T-cell (primary cell): ENCODE measurements around the gene TROAP. TPM values are rescaled to one million over a fixed set of nuclear protein-coding genes. Genes with fewer than 3 reads are reported as not detected.
A peak's percentile ranks its signal among the peaks of the same experiment; 100 is the strongest.
"Not testable (repeated sequence)": the region's sequence is repeated elsewhere in the genome, so short reads cannot be mapped to it uniquely, and the experiment has no call there.

ENCODE experiments used
- ATAC-seq, 4 experiments: fragments of 200-7000 bp in 3 of 4; fragments of 150-1000 bp in 1 of 4; cut with Tn5 transposase; replicated peaks in 1 of 4; 1 replicate in 3 of 4; 2 replicates in 1 of 4; pipeline ENCODE4 v1.10.0; 2021; ENCODE audit warnings: moderate library complexity in 3 of 4, mild to moderate bottlenecking in 2 of 4, moderate number of reproducible peaks in 1 of 4
- CTCF ChIA-PET, 2 donors: fragments of 300-600 bp; sonication (Branson Sonifier 250); formaldehyde crosslinking; loops; one replicate each; lab custom pipeline; 2022; ENCODE audit warnings: antibody characterized with exemption in 2 of 2; lab: Charles Lee
- POLR2A ChIA-PET, 2 donors: fragments of 300-600 bp; sonication (Branson Sonifier 250); formaldehyde crosslinking; loops; one replicate each; lab custom pipeline; 2022; ENCODE audit warnings: antibody characterized with exemption in 2 of 2; lab: Charles Lee
- DNase-seq, 35 experiments: peaks; one replicate each; pipeline versions ENCODE4 v3.0.0 to v3.0.0-alpha.2; 2013 to 2023
- H3K27ac ChIP-seq: one replicate; pipeline ENCODE4 v1.5.1; 2013; ENCODE audit warnings: low read length
- H3K27me3 ChIP-seq, 2 experiments: replicated peaks in 1 of 2; 1 replicate in 1 of 2; 2 replicates in 1 of 2; pipeline versions ENCODE4 v1.6.1 to v1.7.0; 2013; ENCODE audit warnings: low read length in 1 of 2, mixed read lengths in 1 of 2; ENCODE audit not compliant: control insufficient read depth in 2 of 2, insufficient read depth in 2 of 2; ENCODE audit errors: extremely low read depth in 1 of 2
- H3K36me3 ChIP-seq, 2 donors: 1 replicate in 1 of 2; 2 replicates in 1 of 2; pipeline versions ENCODE4 v1.6.1 to v1.7.0; 2013; ENCODE audit warnings: low read length in 1 of 2; ENCODE audit not compliant: control insufficient read depth in 2 of 2, insufficient read depth in 1 of 2; ENCODE audit errors: extremely low read depth in 1 of 2
- H3K4me1 ChIP-seq, 2 experiments: 1 replicate in 1 of 2; 2 replicates in 1 of 2; pipeline versions ENCODE4 v1.6.1 to v1.7.0; 2013; ENCODE audit warnings: low read length in 2 of 2, mixed read lengths in 1 of 2; ENCODE audit not compliant: insufficient read depth in 2 of 2, control insufficient read depth in 1 of 2; ENCODE audit errors: extremely low read depth in 1 of 2
- H3K4me3 ChIP-seq, 2 donors: 1 replicate in 1 of 2; 2 replicates in 1 of 2; pipeline versions ENCODE4 v1.5.1 to v1.7.0; 2013; ENCODE audit warnings: mild to moderate bottlenecking in 2 of 2, low read length in 1 of 2, moderate library complexity in 1 of 2; ENCODE audit not compliant: control insufficient read depth in 1 of 2; ENCODE audit errors: extremely low read depth in 1 of 2
- H3K9me3 ChIP-seq: 2 replicates; pipeline ENCODE4 v1.7.0; 2013
- H3K27ac Mint-ChIP-seq, 2 donors: one replicate each; pipeline ENCODE4 v1.8.0; 2020 to 2021; ENCODE audit warnings: mild to moderate bottlenecking in 2 of 2, mixed read lengths in 2 of 2
- H3K27me3 Mint-ChIP-seq, 2 donors: one replicate each; pipeline ENCODE4 v1.8.0; 2021 to 2022; ENCODE audit warnings: mixed read lengths in 2 of 2
- H3K36me3 Mint-ChIP-seq: one replicate; pipeline ENCODE4 v1.8.0; 2021; ENCODE audit warnings: mixed read lengths
- H3K4me1 Mint-ChIP-seq, 3 donors: one replicate each; pipeline ENCODE4 v1.8.0; 2020 to 2022; ENCODE audit warnings: mixed read lengths in 3 of 3, mild to moderate bottlenecking in 1 of 3
- H3K4me3 Mint-ChIP-seq, 3 donors: one replicate each; pipeline ENCODE4 v1.8.0; 2020 to 2022; ENCODE audit warnings: mild to moderate bottlenecking in 3 of 3, mixed read lengths in 3 of 3, moderate library complexity in 3 of 3
- H3K9me3 Mint-ChIP-seq, 3 donors: one replicate each; pipeline ENCODE4 v1.8.0; 2020 to 2022; ENCODE audit warnings: mixed read lengths in 3 of 3
- WGBS: methylation state at CpG from one replicate; pipeline ENCODE4 v1.1.5; 2013; ENCODE audit warnings: missing lambda C conversion rate; ENCODE audit not compliant: insufficient coverage; 5-methylcytosine and 5-hydroxymethylcytosine counted together
- total RNA-seq, 35 experiments: library from RNA in 6 of 35; stranded (reverse) in 6 of 35; fragments of 120-200 nt in 1 of 35; gene quantifications; one replicate each; pipeline versions ENCODE4 v1.2.1 to v1.2.4 and lab custom pipeline; 2013 to 2026

The TROAP gene
- total RNA-seq, 5 donors from 2014 or later (not counting 1 experiment from before 2014, with no cell fraction given) = 0.98 to 1.9 (median 1.3) TPM

GRCh38 chr12:49279706-49280159 is 43.3 kb upstream of the TROAP start:
- Histone ChIP-seq H3K27me3 (peaks cover 0 to 24% of the 10 kb centered on the region in 2 experiments), H3K9me3 (no peaks in the 10 kb centered on the region), H3K4me3 (no peak overlapping the region), H3K4me1 (no peaks in the 10 kb centered on the region), H3K36me3 (no peaks in the 10 kb centered on the region), H3K27ac (no peak overlapping the region)
- Mint-ChIP-seq H3K4me1 (no peaks in the 10 kb centered on the region), H3K27ac (no peak overlapping the region), H3K27me3 (peaks cover 16 to 21% of the 10 kb centered on the region in 2 donors), H3K36me3 (no peaks in the 10 kb centered on the region), H3K4me3 (no peak overlapping the region), H3K9me3 (no peaks in the 10 kb centered on the region)
- DNase-seq (no peak), ATAC-seq (no peak)
- WGBS = 87% methylated on average over 4 of the region's 7 CpGs
- ChIA-PET POLR2A (interaction anchor here in 1 of 2 donors (0.5 kb wide), 1 partner anchor 343 kb away, joined by 4 read pairs; the partner anchor contains the start of gene PRPF40B), CTCF (interaction anchor here in 1 of 2 donors (0.6 to 0.9 kb wide), 3 partner anchors 9 to 248 kb away, joined by 3 to 8 read pairs (median 3); partner anchors contain the start of gene PRPH)

GRCh38 chr12:49280545-49280944 is 42.5 kb upstream of the TROAP start:
- POLR2A ChIA-PET, H3K4me3 ChIP-seq, H3K27ac Mint-ChIP-seq, H3K27ac ChIP-seq, ATAC-seq, H3K4me1 Mint-ChIP-seq, DNase-seq, H3K4me3 Mint-ChIP-seq, H3K36me3 ChIP-seq, H3K9me3 Mint-ChIP-seq, H3K4me1 ChIP-seq, H3K9me3 ChIP-seq, H3K36me3 Mint-ChIP-seq: not testable (repeated sequence)
- H3K27me3 Mint-ChIP-seq = peaks cover 19 to 23% of the 10 kb centered on the region in 2 donors
- H3K27me3 ChIP-seq = peaks cover 0 to 31% of the 10 kb centered on the region in 2 experiments
- WGBS = 100% methylated on average over 2 of the region's 6 CpGs
- CTCF ChIA-PET = interaction anchor here in 1 of 2 donors (0.7 to 0.9 kb wide), 2 partner anchors 14 to 702 kb away, joined by 3 to 5 read pairs; partner anchors contain the start of gene PRPH

- peaks cover 27 to 30% of the 10 kb centered on the region in 2 donors for H3K27me3 Mint-ChIP-seq
- ATAC-seq (no peak), DNase-seq (no peak)
- H3K4me3 Mint-ChIP-seq = no peak overlapping the region
- H3K4me1 Mint-ChIP-seq = no peaks in the 10 kb centered on the region
- CTCF ChIA-PET = interaction anchor here in 1 of 2 donors (0.6 kb wide), 1 partner anchor 888 kb away, joined by 3 read pairs; no protein-coding TSS in a partner anchor
- no peaks in the 10 kb centered on the region for H3K36me3 Mint-ChIP-seq
- no peaks in the 10 kb centered on the region for H3K9me3 Mint-ChIP-seq
- WGBS = 100% methylated on average over 1 of the region's 5 CpGs
- Histone ChIP-seq H3K27me3 (peaks cover 2 to 39% of the 10 kb centered on the region in 2 experiments), H3K4me1 (no peaks in the 10 kb centered on the region), H3K9me3 (no peaks in the 10 kb centered on the region), H3K36me3 (no peaks in the 10 kb centered on the region), H3K27ac (no peak overlapping the region), H3K4me3 (no peak overlapping the region)
- POLR2A ChIA-PET = no interaction called here
- no peak overlapping the region for H3K27ac Mint-ChIP-seq
Measured at GRCh38 chr12:49282302-49282701, 40.8 kb upstream of the TROAP start.

DNA sequence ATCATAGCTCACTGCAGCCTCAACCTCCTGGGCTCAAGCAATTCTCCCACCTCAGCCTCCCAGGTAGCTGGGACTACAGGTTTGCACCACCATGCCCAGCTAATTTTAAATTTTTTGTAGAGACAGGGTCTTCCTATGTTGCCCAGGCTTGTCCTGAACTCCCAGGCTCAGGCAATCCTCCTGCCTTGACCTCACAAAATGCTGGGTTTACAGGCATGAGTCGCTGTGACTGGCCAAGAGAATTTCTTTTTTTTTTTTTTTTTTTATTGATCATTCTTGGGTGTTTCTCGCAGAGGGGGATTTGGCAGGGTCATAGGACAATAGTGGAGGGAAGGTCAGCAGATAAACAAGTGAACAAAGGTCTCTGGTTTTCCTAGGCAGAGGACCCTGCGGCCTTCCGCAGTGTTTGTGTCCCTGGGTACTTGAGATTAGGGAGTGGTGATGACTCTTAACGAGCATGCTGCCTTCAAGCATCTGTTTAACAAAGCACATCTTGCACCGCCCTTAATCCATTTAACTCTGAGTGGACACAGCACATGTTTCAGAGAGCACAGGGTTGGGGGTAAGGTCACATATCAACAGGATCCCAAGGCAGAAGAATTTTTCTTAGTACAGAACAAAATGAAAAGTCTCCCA is 40.2 kb upstream of the TROAP start:
- H3K9me3 Mint-ChIP-seq, ATAC-seq, DNase-seq, H3K36me3 Mint-ChIP-seq, H3K36me3 ChIP-seq, H3K9me3 ChIP-seq, H3K4me1 ChIP-seq, H3K4me3 Mint-ChIP-seq, H3K27ac ChIP-seq, H3K4me3 ChIP-seq, H3K27ac Mint-ChIP-seq, H3K4me1 Mint-ChIP-seq, POLR2A ChIA-PET: not testable (repeated sequence)
- peaks cover 2 to 41% of the 10 kb centered on the region in 2 experiments for H3K27me3 ChIP-seq
- H3K27me3 Mint-ChIP-seq = peaks cover 32 to 36% of the 10 kb centered on the region in 2 donors
- no CpG with 5 or more reads among the region's 6 CpGs for WGBS
- CTCF ChIA-PET = interaction anchor here in 1 of 2 donors (0.6 kb wide), 1 partner anchor 51 kb away, joined by 8 read pairs; no protein-coding TSS in a partner anchor

DNA sequence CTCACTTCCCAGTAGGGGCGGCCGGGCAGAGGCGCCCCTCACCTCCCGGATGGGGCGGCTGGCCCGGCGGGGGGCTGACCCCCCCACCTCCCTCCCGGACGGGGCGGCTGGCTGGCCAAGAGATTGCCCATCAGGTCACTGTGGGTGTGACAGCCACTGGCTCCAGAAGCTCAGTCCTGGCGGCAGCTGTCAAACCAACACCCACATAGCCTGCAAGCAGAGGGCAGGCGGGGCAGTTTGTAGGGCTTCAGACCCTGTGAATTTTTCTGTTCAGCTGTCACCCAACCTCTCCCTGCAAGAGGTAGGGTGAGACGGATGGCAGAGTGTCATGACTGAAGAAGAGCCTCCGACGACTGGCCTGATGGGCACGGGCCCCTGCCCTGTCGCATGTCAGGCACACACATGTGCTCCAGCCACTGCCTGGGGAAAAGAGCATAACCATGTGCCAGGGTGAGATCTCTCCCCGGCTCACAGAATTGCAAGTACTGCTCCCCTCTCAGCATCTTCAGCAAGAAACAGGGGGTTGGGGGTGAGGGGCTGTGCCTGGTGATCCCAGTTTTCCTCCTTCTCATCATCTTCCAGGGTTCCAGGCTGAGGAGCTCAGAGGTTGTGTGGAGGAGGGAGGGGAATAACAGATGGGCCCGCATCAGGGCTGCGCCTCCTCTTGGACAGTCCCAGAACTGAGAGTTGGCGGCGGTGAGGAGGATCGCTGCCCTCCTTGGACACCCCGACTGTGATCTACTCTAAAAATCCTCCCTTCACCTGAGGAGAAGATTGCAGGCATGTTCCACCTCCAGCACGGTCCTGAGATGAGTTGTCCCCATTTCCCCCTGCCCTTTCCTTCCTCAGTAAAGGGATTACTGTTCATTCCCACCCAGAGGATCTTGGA is 39.3 kb upstream of the TROAP start:
- ATAC-seq (no peak), DNase-seq (no peak)
- Mint-ChIP-seq H3K9me3 (no peaks in the 10 kb centered on the region), H3K4me1 (no peaks in the 10 kb centered on the region), H3K27me3 (peaks cover 41 to 45% of the 10 kb centered on the region in 2 donors), H3K4me3 (no peak overlapping the region), H3K36me3 (no peaks in the 10 kb centered on the region), H3K27ac (no peak overlapping the region)
- no peak overlapping the region for H3K27ac ChIP-seq
- H3K27me3 ChIP-seq = peaks cover 2 to 46% of the 10 kb centered on the region in 2 experiments
- ChIA-PET CTCF (interaction anchor here (0.5 to 1.2 kb wide), 3 partner anchors 50 to 235 kb away, joined by 3 to 8 read pairs (median 3); no protein-coding TSS in a partner anchor), POLR2A (no interaction called here)
- no peaks in the 10 kb centered on the region for H3K4me1 ChIP-seq
- H3K9me3 ChIP-seq = no peaks in the 10 kb centered on the region
- H3K4me3 ChIP-seq = no peak overlapping the region
- 96% methylated on average over 8 of the region's 25 CpGs for WGBS
- H3K36me3 ChIP-seq = no peaks in the 10 kb centered on the region

GRCh38 chr12:49284672-49285071 is 38.4 kb upstream of the TROAP start:
- Histone ChIP-seq H3K4me1 (no peaks in the 10 kb centered on the region), H3K27ac (no peak overlapping the region), H3K36me3 (no peaks in the 10 kb centered on the region), H3K27me3 (peaks cover 2 to 54% of the 10 kb centered on the region in 2 experiments), H3K9me3 (no peaks in the 10 kb centered on the region), H3K4me3 (no peak overlapping the region)
- DNase-seq (no peak), ATAC-seq (no peak)
- H3K9me3 Mint-ChIP-seq = no peaks in the 10 kb centered on the region
- H3K4me1 Mint-ChIP-seq = no peaks in the 10 kb centered on the region
- CTCF ChIA-PET = interaction anchor here (0.6 to 1.3 kb wide), 4 partner anchors 23 to 347 kb away, joined by 3 to 5 read pairs (median 4); no protein-coding TSS in a partner anchor
- no peaks in the 10 kb centered on the region for H3K36me3 Mint-ChIP-seq
- peak overlapping the region in 1 of 2 donors; percentile 19 for H3K27ac Mint-ChIP-seq
- WGBS = 85% methylated on average over 3 of the region's 4 CpGs
- H3K27me3 Mint-ChIP-seq = peaks cover 37 to 48% of the 10 kb centered on the region in 2 donors
- no peak overlapping the region for H3K4me3 Mint-ChIP-seq
- POLR2A ChIA-PET = no interaction called here
